Activated T-helper 1 cell treated with Interleukin-2 at 50 U/mL for 16 hours (primary cell): ENCODE measurements around the gene MRPL43.
A peak's percentile ranks its signal among the peaks of the same experiment; 100 is the strongest.

Experiments used
- DNase-seq: peaks from one replicate; pipeline ENCODE4 v3.0.0-alpha.2; 2020; ENCODE audit warnings: low read depth

Gene MRPL43

DNA sequence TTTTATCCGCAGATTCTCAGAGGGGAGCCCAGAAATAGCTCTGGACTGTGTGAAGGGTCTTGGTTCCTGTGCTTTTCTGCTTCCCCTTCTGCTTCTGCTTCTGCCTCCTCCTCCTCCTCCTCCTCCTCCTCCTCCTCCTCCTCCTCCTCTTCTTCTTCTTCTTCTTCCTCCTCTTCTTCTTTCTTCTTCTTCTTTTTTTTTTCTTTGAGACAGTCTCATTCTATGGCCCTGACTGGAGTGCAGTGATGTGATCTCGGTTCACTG lies 32.1 kb upstream of the MRPL43 start:
- DNase-seq: no peak

DNA sequence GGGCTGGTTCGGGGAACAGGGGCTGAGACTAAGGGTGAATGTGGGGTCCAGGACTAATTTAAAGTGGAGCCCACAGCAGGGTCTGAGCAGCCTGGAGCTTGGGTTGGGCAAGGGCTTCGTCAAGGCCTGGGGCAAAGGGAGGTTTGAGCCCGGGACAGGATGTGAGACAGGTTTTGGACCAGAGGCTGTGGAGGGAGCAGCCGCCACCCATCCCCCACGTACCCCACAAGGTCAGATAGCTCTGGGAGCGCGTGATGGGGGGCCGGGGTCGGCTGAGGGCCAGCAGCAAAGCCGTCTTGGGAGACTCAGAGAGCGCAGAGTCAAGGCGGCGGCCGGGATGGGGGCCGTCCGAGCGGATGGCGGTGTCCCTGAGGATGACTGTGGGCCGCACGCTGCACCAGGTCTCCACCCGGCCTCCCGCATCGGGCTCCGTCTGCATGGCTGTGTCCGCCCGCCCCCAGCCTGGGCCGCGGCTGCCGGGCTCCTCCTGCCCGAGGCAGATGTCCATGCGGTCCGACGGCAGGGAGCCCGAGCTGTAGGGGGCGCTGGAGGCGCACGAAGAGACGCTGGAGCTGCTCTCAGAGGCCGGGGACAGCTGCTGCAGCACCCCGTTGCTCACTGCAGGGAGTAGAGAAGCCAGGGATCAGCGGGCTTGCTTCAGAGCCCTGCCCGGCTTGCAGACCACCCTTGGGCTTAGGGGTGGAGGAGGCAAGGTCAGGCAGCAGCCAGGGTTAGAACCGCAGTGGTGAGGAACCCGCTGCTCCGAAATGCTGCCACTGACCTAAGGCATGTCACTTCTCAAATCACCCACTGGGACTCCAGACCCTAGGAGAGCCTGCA lies 31.5 kb upstream of the MRPL43 start:
- peak; percentile 57 for DNase-seq

DNA sequence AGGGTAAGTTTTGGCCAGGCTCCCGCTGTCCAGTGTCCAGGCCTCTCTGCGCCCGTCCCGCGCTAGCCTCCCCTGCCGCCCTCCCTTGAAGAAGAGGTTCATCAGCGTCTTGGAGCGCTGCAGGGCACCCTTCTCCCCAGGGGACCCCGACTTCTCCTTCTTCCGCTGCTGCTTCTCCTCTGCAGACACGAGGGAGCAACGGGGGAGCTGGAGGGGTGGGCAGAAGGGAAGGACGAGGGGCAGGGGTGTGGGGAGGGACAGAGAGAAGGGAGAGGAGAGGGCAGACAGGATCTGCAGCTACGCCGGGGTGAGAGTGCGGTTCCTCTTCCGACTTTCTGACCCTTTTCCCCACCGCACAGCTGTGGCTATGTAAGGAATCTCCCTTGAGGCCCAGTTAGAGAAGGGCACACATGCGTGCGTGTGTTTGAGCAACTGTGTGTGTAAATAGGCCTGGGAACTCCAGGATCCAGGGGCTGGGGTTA lies 30.9 kb upstream of the MRPL43 start:
- no peak for DNase-seq

DNA sequence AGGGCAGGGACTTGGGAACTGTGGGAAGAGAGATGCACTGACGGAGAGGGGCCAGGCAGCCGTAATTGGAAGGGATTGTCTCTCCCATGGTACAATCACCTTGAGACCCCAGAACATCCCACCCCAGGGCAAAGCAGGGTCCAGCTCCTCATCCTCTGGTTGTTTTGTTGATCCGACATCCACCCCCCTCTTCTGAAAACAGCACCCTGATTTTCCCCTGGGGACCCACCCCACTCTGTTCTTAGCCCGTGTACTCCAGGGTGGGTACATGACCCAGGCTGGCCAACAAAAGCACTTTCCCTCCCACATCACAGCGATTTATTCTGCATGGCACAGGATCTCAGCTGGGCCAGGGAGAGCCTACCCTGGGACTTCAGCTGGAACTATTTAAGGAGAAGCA lies 29.5 kb upstream of the MRPL43 start:
- DNase-seq: no peak

DNA sequence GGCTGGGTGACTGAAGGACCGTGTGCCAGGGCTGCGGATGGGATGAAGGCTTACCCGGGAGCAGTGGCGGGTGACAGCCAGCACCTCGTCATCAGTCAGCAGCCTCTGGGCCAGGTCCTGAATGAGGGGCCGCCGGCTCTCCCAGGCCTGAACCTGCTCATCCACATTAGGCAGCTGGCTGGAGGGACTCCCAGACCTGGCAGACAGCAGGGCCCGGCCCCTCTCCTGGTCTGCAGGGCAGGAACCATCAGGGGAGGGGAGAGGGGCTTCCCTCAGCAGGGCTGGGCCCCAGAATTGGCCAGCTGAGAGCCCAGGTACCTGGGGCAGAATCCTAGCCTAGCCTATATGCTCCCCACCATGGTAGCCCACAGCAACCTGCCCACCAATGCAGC lies 28.3 kb upstream of the MRPL43 start:
- DNase-seq: no peak

DNA sequence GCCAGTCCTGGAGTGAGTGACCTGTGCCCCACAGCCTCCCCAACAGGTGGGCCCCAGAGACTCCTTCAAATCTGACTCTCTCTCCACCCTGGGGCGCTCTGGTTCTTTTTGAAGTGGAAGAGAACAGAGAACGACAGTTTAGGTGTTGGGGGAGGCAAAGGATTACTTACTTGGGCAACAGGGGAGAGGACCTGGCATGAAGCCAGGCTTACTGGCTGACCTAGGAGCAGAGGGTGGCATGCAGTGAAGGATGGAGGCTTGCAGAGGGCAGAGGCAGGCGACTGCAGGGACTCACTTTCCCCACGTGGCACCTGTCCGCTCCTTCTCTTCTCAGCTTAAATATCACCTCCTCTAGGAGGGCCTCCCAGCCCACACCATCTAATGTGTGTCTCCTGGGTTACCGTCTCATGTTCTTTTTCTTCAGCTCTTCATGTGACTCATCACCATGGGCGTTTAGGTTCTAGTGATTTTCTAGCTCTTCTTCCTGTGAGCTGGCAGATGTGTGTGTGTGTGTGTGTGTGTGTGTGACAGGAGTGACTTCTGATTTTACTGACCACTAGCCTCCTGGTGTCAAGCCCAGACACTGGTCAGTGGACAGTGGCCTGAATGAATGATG lies 27.8 kb upstream of the MRPL43 start:
- no peak for DNase-seq

DNA sequence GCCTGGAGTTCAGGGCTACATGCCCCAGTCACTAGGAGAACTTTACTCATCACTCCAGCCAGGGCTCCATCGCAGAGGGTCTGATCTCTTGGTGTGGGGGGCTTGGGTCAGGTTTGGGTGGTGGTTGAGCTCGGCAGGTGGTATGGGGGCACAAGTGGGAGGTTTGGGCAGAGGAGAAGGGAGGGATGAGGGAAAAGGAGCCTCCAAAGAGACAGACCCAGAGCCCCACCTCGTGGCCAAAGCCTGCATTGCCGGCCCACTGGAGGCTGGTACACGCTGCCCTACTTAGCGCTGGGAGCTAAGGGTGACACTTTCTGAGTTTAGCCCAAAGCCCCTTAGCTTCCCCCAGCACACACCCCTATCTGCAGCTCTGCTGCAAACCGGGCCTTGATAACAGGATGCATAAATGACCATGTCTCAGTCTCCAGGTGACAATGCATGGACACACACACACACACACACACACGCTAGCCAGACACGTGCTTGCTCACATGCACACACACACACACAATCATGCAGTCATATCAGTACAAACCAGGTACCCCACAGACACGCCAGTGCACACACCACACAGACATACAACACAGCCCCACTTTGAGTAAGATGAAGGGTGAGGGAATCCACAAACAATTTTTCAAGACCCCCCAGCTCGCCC lies 27.1 kb upstream of the MRPL43 start:
- peak; percentile 45 for DNase-seq

DNA sequence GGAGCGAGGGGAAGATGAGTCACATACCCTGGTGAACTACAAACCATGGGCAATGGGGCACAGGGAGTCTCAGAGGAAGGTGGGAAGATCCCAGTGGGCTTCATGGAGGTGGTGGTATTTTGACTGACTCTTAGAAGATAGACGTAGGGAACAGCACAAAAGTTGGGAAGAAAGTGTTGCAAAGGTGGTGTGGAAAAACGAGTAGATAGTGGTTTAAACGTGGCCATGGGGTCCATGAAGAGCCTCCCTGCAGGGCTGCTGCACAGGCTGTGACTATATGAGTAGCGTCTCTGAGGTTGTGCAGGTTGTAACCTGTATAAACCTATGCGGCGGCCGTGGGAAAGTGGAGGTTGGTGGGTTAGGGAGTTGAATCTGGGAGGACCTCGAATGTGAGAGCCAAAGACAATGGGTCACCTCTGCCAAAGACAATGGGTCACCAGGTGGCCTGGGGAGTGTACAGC lies 26.1 kb upstream of the MRPL43 start:
- DNase-seq: no peak

DNA sequence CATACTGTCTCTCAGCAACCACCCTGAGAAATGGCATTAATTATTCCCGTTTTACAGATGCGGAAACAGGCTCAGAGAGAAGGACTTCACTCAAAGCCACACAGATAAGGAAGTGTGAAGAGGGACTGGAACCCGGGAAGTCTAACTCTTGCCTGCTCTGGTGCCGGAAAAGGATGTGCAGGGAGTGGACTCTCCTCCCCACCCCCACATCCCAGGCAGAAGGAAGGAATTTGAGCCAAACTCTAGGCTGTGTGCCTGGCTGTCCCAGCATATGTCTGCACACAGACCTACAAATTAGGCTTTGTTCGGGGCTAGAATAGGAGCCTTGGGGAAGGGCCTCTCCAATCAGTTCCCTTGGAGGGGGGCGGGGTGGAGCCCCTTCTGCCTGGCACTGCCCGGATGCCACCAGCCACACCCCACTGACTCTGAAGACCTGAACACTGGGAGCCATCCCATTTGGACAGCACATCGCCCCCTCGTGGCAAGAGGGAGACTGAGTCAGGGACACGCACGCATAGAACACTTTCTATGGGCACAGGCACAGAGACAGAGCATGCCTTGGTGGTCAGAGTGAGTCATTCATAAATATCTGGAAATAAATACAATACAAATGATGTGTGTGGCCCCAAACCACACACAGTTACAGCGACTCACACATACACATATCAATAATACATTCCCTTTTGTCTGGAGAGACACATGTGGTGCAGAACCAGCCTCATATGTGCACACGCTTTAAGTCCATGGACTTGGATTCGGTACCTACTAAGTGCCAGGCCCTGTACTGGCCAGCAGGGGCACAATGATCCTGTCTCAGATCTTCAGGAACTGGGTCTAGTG lies 25.4 kb upstream of the MRPL43 start:
- peak; percentile 63 for DNase-seq

DNA sequence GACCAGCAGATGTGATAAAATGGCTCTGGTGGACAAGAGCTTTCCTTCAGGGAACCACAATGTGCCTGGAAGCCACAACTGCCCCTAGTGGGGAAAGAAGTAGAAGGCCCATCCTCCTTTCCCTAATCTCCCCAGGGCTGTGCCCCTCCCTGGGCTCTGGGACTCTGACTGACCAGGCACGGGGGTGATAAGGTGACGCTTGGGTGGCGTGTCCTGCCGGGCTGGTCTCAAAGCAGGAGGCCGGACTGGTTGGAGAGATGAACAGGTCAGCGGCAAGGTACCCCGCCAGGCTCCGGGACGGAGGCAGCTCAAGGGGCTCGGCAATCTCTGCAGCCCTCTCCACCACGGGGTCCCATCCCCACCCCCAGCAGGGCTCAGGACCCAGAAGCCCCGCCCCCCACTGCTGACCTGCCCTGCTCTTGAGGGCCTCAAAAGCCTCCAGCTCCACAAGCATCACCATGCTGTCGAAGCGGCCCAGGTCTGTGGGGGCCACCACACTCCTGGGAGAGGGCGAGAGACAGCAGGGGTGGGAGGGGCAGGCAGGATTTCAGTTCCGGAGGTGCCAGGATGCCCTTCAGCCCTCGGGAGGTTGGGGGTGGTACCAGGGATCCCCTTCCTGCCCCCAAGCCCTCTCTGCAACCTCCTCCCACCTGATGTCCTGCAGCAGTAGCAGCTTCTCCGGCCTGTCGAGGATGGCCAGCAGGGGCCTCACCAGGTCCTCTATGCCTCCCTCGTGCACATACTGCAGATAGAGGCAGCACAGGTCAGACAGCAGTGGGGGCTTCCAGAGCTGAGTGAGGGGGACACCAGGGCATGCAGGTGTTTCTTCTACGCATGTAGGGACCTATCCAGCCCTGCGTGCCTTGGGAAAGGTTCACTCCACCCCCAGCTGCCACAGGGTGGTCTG lies 24.5 kb upstream of the MRPL43 start:
- DNase-seq: no peak

DNA sequence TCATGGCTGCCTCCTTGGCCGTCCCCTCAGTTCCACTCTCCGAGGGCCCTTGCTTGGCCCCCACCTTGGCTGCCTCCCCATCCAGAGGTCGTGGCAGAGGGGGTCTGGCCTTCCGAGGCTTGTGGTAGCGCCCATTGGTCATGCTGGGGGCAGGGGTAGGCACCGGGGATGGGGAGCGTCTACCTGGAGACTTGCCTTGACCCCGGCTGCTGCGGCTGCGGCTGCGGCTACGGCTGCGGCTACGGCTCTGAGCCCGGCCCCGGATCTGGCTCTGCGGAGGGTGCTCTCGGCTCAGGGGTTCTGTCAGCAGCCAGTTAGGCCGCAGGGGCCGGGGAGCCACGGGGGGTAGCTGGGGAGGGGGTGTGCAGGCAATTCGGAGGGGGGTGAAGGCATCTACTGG lies 23.0 kb upstream of the MRPL43 start:
- DNase-seq: no peak

DNA sequence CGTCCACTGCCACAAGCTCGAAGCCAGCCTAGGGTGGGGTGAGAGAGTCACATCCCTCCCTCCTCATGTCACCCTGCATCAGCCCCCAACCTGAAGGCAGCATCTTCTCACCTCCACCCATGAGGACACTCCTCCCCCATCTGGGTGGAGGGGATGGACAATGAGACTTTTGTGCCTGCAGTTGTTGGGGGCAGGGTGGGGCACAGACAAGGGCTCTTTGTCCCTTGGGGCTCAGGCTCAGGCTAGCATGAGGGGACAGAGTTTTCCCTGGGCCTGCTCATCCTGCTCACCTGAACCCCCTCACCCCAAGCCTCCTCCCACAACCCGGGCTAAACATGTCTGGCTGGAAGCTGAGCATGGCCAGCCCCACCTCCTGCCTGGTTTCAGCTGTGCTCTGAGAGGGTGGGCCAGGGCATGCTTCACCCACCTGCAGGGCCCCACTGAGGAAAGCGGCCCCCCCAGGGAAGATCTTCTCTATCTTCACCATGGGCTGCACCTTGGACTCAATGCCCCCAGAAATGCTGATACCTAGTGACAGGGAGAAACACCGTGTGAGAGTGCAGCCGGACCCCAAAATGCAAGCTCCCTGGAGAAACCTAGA lies 21.6 kb upstream of the MRPL43 start:
- DNase-seq: no peak

DNA sequence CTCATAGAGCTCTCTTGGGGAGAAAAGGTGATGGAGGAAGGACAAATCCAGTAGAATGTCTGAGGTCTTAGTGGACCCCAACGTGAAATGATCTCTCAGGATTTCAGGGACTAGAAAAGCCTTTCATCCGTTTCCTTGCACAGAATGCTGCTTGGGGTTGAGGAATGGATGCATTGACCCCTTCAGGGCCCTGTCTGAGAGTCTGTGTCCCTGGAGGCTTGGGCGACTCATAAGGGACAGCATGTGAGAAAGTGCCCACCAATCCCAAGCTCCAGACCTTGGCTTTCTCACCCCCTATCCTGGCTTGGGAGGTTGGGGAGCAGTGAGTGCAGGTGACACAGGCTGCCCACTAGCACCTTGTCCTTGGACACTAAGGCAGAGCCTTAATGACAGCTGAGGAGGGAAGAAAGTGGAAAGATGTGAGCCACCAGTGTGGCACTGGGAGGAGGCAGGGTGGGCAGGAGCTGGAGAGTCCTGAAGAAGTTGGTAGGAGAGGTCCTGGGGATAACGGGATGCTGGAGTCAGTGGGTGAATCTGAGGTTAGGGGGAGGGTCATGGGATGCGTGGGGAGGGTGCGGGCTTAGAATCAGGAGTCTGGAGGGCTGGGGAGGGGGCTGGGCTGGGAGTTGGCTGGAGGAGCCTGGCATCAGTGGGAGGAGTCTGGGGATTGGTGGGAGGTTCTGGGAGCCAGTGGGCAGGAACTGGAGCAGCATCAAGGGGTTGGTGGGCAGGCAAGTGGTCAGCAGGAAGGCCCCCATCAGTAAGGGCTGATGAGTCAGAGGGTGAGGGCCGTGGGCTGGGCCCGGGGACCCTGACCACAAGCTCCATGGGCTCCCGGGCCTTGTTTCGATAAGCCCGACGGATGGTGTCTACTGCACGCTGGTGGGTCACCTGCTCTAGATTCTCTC lies 20.9 kb upstream of the MRPL43 start:
- DNase-seq: no peak

DNA sequence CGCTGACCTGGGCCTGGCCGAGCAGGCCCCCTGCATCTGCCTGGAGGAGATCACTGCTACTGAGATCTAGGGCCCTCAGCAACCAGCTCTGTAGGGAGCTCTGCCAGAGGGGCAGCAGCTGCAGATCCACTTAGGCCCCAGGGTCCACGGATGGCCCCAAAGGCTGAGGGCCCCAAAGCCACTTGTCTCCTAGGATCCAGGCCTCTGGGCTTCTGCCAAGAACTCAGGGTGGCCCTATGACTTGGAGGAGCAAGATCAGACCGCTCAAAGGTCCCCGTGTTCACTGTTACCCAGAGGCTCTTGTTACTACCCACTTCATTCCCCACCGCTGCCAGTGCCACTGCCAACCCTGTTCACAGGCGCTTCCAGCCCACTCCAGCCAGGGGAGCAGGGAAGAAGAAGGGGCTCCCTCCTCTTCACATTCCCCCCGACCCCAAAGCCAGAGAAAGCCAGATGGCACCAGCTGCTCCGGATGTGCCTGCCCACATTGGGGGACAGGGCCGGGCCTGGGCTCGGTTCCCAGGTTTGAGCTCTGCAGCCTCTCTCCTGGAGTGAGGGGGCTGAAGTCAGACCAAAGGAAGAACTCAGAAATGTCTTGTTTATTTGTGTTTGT lies 19.9 kb upstream of the MRPL43 start:
- no peak for DNase-seq

DNA sequence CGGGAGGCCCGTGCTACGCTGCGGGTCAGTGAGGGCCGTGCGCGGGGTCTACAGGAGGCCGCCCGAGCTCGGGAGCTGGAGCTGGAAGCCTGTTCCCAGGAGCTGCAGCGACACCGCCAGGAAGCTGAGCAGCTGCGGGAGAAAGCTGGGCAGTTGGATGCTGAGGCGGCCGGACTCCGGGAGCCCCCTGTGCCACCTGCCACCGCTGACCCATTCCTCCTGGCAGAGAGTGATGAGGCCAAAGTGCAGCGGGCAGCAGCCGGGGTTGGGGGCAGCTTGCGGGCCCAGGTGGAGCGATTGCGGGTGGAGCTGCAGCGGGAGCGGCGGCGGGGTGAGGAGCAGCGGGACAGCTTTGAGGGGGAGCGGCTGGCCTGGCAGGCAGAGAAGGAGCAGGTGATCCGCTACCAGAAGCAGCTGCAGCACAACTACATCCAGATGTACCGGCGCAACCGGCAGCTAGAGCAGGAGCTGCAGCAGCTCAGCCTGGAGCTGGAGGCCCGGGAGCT lies 19.3 kb upstream of the MRPL43 start:
- no peak for DNase-seq

DNA sequence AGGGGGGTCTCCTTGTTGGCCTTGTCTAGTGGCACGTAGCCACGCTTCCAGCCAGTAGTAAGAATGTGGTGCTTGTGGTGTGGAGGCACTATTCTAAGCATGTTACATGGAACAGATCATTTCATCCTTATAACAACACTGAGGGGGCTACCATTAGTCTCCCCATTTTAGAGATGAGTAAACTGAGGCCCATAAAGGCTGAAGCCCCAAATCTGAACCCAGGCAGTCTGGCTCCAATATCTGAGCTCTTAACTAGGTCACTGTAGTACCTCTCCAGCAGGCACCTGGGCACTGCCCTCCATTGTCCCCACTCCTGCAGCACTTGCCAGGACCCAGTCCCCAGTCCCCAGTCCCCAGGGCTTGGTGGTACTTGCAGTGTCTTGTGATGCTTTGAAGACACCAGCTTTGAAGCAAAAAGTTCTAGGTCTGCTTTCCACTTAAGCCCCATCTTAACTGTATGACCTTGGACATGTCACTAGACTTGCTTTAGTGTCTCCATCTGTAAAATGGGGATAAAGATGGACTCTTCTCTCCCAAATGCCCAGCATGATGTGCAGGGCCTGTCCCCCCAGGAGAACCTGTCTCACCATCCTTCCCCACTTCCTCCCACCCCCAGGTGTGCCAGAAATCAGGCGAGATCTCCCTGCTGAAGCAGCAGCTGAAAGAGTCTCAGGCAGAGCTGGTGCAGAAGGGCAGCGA lies 18.7 kb upstream of the MRPL43 start:
- DNase-seq: no peak

DNA sequence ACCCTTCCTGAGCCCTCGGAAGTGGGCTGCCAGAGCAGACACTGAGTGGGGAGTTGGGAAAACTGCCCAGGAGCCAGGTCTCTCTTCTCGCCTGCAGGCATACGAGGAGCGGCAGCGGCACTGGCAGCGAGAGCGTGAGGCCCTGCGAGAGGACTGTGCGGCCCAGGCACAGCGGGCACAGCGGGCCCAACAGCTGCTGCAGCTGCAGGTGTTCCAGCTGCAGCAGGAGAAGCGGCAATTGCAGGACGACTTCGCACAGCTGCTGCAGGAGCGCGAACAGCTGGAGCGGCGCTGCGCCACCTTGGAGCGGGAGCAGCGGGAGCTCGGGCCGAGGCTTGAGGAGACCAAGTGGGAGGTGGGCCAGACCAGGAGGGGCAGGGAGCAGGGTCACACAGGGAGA lies 18.1 kb upstream of the MRPL43 start:
- no peak for DNase-seq

DNA sequence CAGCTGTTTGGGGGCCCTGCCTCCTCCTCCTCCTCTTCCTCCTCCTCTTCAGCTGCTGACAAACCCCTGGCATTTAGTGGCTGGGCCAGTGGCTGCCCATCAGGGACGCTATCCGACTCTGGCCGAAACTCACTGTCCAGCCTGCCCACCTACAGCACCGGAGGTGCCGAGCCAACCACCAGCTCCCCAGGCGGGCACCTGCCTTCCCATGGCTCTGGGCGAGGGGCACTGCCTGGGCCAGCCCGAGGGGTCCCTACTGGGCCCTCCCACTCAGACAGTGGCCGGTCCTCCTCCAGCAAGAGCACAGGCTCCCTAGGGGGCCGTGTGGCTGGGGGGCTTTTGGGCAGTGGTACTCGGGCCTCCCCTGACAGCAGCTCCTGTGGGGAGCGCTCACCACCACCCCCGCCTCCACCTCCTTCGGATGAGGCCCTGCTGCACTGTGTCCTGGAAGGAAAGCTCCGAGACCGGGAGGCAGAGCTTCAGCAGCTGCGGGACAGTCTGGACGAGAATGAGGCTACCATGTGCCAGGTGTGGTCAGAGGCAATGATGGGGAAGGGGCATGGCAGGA lies 16.4 kb upstream of the MRPL43 start:
- no peak for DNase-seq
